Parietal lobe (tissue), 2 donors: ENCODE data around the gene DNAAF8. TPM values are rescaled to one million over a fixed set of nuclear protein-coding genes. Genes with fewer than 3 reads are reported as not detected.

Experiments
- small RNA-seq: library from RNA; depleted of rRNA; stranded (forward); fragments of <200 nt; gene quantifications from one replicate; pipeline ENCODE3, GENCODE V24; 2014; ENCODE audit warnings: low replicate concordance
- total RNA-seq: library from RNA; depleted of rRNA; stranded (reverse); fragments of >200 nt; gene quantifications from one replicate; pipeline ENCODE4 v1.2.3, GENCODE V29; 2014

DNAAF8 gene
- total RNA-seq = 0.31 TPM

DNA sequence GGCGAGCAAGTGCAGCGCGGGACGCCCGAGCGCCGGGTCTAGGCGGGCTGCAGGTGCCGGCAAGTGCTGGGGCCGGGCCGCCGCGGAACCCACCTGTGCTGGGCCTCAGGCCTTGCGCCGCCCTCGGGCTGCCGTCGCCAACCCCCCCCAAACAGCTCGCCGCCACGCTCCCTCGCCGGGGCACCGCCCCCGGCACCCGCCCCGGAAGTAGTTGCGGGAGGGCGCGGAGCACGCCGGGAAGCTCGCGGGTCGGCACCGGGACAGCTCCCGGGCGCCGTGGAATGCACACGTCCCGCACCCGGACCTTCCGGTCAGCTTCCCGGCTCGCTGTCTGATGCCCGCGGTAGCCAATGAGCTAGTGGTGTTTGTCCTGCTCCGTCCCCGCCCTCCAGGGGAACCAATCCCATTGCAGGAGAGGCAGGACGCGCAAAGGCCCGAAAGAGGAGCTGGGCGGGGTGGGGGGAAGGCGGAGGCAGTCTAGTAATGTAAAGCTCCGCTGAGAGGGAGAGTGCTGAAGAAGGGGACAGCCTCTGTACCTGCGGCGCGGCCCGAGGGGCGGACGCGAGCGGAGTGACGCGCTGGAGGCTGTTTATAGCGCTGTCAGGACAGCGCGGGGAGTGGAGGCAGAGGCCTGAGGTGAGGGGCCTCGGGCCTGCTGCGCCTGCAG lies at the start of gene DNAAF8, which contains the start of gene ANKS3:
Gene DNAAF8, plus strand, starts transcription at position 475 of the 667 bp plus-strand sequence. CDS start 1,978 bp downstream, outside the sequence.
Gene ANKS3, minus strand, starts transcription at position 209 of the 667 bp plus-strand sequence. CDS start 4,122 bp downstream, outside the sequence.

DNA sequence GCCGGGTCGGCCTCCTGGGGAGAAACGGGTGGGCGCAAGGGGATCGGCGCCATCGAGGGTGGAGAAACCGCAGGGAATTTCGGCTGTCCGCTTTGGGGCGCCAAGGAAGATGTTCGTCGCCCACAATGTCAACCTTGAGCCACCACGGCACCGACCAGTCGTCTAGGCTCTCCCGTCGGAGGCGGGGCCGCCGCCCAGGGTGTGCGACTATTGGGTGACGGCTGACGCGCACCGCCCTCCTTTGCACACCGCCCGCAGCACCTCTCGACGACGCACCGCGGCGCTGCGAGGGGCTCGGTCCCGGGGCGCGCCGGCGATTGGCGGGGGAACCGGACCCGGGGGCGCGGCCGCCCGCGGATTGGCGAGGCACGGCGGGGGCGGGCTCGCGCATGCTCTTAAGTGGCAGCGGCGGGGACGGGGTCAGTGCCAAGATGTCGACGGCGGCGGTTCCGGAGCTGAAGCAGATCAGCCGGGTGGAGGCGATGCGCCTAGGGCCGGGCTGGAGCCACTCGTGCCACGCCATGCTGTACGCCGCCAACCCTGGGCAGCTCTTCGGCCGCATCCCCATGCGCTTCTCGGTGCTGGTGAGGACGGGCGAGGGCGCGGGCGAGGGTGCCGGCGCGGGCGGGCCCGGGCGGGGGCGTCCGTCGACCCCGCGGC lies 40.9 kb upstream of the DNAAF8 start, which contains the start of gene NUDT16L1:
Gene NUDT16L1, plus strand, starts transcription at position 267 of the 660 bp plus-strand sequence. Its CDS starts 165 bp downstream, at position 432.

DNA sequence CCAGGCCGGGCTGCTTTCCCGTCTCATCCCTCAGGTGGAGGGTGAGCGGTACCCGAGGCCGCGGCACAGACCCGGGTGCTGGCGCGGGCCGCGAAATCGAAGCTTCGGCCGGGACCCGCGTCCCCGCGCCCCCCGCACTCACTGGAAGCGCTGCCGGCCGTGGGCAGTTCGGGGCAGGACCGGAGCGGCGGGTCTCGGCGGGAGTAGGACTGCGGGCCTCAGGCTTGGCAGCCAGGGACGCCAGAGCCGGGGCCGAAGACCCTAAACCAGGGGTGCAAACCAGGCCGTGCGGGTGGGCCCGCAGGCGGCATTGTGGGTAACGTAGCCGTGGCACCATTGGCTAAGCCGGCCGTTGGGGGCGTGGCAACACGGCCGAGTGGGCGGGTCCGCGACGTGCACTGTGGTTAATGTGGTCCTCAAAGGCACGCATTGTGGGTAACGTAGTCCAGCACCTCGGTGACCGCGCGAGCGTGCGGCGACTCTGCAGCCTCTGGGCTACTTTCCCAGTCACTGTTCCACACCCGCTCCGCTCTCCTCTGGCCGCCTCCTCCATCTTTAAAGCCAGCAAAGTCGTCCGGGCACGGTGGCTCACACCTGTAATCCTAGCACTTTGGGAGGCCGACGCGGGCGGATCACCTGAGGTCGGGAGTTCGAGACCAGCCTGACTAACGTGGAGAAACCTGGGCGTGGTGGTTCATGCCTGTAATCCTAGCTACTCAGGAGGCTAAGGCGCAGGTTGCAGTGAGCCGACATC lies 32.7 kb downstream of the DNAAF8 start, which contains the start of gene ZNF500:
Gene ZNF500, minus strand, starts transcription at position 288 of the 754 bp plus-strand sequence. CDS start 1,184 bp downstream, outside the sequence.

GRCh38 chr16:4787627-4788482 lies 53.5 kb downstream of the DNAAF8 start, which contains the start of gene SEPTIN12:
TSS of gene SEPTIN12 (minus strand) at chr16:4788345. CDS start at chr16:4787645, 700 bp downstream.

DNA sequence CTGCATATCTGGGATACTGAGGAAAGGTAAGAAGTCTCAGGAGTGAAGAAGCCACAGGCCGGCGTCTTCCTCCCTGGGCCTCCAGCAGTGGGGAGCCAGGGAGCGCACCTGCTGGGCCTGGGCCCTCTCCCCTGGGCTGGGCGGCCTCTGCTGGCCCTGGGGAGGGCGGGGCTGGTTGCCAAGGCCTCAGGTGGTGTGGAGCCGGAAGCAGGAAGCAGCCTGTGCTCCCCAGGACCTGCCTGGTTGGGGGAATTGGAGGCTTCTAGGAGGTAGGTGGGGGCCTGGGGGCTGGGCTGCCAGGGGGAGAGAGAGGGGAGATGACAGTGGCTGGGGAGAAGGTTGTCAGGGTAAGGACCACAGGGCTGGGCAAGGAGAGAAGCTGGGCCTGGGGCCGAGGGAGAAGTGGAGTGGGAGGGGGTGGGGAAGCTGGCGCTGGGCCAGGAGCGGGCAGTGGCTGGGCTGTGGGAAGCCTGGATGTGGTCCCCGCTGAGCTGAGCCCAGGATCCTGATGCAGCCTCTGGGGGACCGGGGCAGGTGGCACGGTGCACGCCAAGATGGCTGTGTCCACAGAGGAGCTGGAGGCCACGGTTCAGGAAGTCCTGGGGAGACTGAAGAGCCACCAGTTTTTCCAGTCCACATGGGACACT lies 61.0 kb downstream of the DNAAF8 start, which contains the start of gene SMIM22:
Gene SMIM22, plus strand, starts transcription at position 189 of the 647 bp plus-strand sequence. Its CDS starts 366 bp downstream, at position 555.

Small RNA genes within 50 kb of the gene (small RNA-seq; reads per million reads assigned to genes)
- gene RF00017 = not detected

Other genes starting within 250 kb of the DNAAF8 start
- 18.2 TPM for gene CDIP1, start 195.8 kb upstream of the DNAAF8 start, total RNA-seq
- gene C16orf96, start 178.2 kb upstream of the DNAAF8 start, total RNA-seq = 0.63 TPM
- 8.5 TPM for gene UBALD1, start 119.6 kb upstream of the DNAAF8 start, total RNA-seq
- 65.1 TPM for gene MGRN1, start 109.7 kb upstream of the DNAAF8 start, total RNA-seq
- 32.6 TPM for gene NUDT16L1, start 41.0 kb upstream of the DNAAF8 start, total RNA-seq
- gene ANKS3, start 266 bp upstream of the DNAAF8 start, total RNA-seq = 61.3 TPM
- 16.9 TPM for gene ZNF500, start 32.6 kb downstream of the DNAAF8 start, total RNA-seq
- gene SEPTIN12, start 53.8 kb downstream of the DNAAF8 start, total RNA-seq = not detected
- gene SMIM22, start 60.8 kb downstream of the DNAAF8 start, total RNA-seq = not detected
- gene ROGDI, start 68.1 kb downstream of the DNAAF8 start, total RNA-seq = 41.6 TPM
- 89.2 TPM for gene GLYR1, start 112.8 kb downstream of the DNAAF8 start, total RNA-seq
- gene UBN1, start 112.9 kb downstream of the DNAAF8 start, total RNA-seq = 31.3 TPM
- gene PPL, start 202.6 kb downstream of the DNAAF8 start, total RNA-seq = 0.94 TPM
- 0.94 TPM for gene SEC14L5, start 223.8 kb downstream of the DNAAF8 start, total RNA-seq